Stimulated activated CD8-positive, alpha-beta memory T cell treated with anti-CD3 and anti-CD28 coated beads, Interleukin-7, amount 100 ng/mL, for 24 hours (primary cell): ENCODE data around the gene CIDEB.

Experiments used
- DNase-seq: peaks from one replicate; pipeline ENCODE4 v3.0.0-alpha.2; 2020; ENCODE audit warnings: low read depth

The CIDEB gene

GRCh38 chr14:24312736-24313507, 5.1 kb upstream of the CIDEB start:
- DNase-seq, result no peak

- DNase-seq, result no peak
These were observed 4.2 kb upstream of the CIDEB start for GRCh38 chr14:24311837-24312615.

GRCh38 chr14:24310646-24311604, 3.1 kb upstream of the CIDEB start, which contains the start of gene LTB4R:
TSS of gene LTB4R (plus strand) at chr14:24311502. CDS start at chr14:24315652, 4,150 bp downstream.
- no peak for DNase-seq

GRCh38 chr14:24310265-24310645, 2.5 kb upstream of the CIDEB start:
- DNase-seq, result no peak

GRCh38 chr14:24309538-24310264, 1.9 kb upstream of the CIDEB start, which contains the start of gene LTB4R2:
TSS of gene LTB4R2 (plus strand) at chr14:24310140. CDS start at chr14:24310665, 525 bp downstream.
- no peak for DNase-seq

GRCh38 chr14:24308342-24309124, 756 bp upstream of the CIDEB start:
- no peak for DNase-seq

- no peak for DNase-seq
These were observed 612 bp downstream of the CIDEB start for GRCh38 chr14:24307156-24307574.

GRCh38 chr14:24304019-24304387, 3.8 kb downstream of the CIDEB start:
- no peak for DNase-seq

GRCh38 chr14:24300326-24300980, 7.3 kb downstream of the CIDEB start:
- no peak for DNase-seq

GRCh38 chr14:24299255-24300191, 8.3 kb downstream of the CIDEB start, which contains the start of the genes DHRS1 and NOP9:
TSS of gene DHRS1 (minus strand) at chr14:24299780. CDS start at chr14:24299106, 674 bp downstream.
TSS of gene NOP9 (plus strand) at chr14:24299850. CDS start at chr14:24299955, 105 bp downstream.
- peak; percentile 85 for DNase-seq

GRCh38 chr14:24298892-24299254, 8.9 kb downstream of the CIDEB start:
- DNase-seq, result no peak

- DNase-seq, result no peak
These were observed 10.4 kb downstream of the CIDEB start for GRCh38 chr14:24297190-24297964.

GRCh38 chr14:24296341-24297157, 11.2 kb downstream of the CIDEB start:
- DNase-seq, result no peak

- DNase-seq, result no peak
These were observed 14.3 kb downstream of the CIDEB start for GRCh38 chr14:24293525-24293924.

GRCh38 chr14:24292118-24292807, 15.5 kb downstream of the CIDEB start:
- no peak for DNase-seq

GRCh38 chr14:24291446-24292117, 16.2 kb downstream of the CIDEB start:
- no peak for DNase-seq
